Activated CD8-positive, alpha-beta memory T cell treated with anti-CD3 and anti-CD28 coated beads, Interleukin-2, amount 50 U/mL, for 48 hours (primary cell): ENCODE measurements around the gene GRAPL.
"Not testable (repeated sequence)": the region's sequence is repeated elsewhere in the genome, so short reads cannot be mapped to it uniquely, and the experiment has no call there.

Experiments used
- DNase-seq: peaks from one replicate; pipeline ENCODE4 v3.0.0-alpha.2; 2020

GRAPL gene

GRCh38 chr17:19127148-19127980 lies at the start of gene GRAPL:
GRAPL (plus strand) TSS chr17:19127589; CDS start chr17:19127620, 31 bp downstream.
- DNase-seq, result not testable (repeated sequence)

GRCh38 chr17:19088804-19089685 lies 38.3 kb upstream of the GRAPL start:
- DNase-seq, result not testable (repeated sequence)

GRCh38 chr17:19090058-19090772 lies 37.2 kb upstream of the GRAPL start:
- DNase-seq, result not testable (repeated sequence)

GRCh38 chr17:19092737-19093683 lies 34.4 kb upstream of the GRAPL start:
- DNase-seq, result not testable (repeated sequence)

GRCh38 chr17:19093684-19094438 lies 33.5 kb upstream of the GRAPL start:
- not testable (repeated sequence) for DNase-seq

- DNase-seq, result not testable (repeated sequence)
Observed at GRCh38 chr17:19108517-19108916, 18.9 kb upstream of the GRAPL start.

- DNase-seq, result not testable (repeated sequence)
Observed at GRCh38 chr17:19110189-19111097, 16.9 kb upstream of the GRAPL start.

- peak; percentile 77 for DNase-seq
Observed at GRCh38 chr17:19111111-19111711, 16.2 kb upstream of the GRAPL start.

GRCh38 chr17:19111801-19112458 lies 15.5 kb upstream of the GRAPL start:
- DNase-seq, result peak; percentile 95

DNA sequence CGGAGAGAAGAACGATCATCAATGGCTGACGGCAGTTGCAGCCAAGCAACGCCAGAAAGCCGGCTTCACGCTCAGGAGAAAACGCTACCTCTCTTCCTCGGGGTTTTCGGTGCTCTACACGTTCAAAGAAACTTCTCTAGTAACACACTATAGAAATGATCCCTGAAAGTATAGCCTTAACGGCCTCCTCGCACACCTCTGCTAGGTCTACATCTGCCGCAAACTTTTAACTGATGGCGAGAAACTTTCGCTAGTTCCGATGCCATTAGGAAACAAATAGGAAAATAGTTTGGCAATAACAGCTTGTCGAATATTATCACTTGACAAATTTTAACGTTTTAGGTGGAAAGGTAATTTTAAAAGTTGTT lies 14.9 kb upstream of the GRAPL start:
- not testable (repeated sequence) for DNase-seq

DNA sequence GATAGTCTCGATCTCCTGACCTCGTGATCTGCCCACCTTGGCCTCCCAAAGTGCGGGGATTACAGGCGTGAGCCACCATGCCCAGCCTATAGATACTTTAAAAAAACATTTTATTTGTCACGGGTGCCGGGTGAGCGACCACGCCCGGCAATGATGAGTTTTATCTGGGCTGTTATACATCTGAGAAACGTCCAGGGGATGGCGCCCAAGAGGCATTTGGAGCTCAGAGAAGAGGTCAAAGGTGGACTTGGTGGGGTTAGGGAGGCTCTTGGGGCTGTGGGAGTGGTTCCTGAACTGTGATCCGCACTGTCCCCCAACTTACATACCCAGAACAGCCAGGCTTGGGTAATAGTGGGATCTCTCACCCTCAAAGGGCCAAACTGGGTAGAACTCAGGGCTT lies 8.7 kb upstream of the GRAPL start:
- not testable (repeated sequence) for DNase-seq

GRCh38 chr17:19125289-19125688 lies 2.1 kb upstream of the GRAPL start:
- not testable (repeated sequence) for DNase-seq

DNA sequence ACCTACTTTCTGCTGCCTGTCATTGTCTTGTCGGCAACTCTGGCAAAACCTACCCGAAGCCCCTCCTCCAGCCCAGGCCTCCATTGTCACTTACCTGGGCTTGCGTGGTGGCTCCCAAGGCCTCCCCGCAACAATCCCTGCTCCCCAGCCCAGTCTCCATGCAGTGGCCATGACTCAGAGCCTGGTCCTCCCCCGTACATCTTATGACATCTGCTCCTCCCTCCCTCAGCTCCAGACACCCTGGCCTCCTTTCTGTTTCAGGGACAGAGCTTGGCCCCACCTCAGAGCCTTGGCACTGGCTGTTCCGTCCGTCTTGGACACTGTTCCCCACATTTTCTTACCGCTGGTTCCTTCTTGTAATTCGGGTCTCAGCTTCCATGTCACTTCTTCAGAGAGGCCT lies 2.1 kb downstream of the GRAPL start:
- DNase-seq, result not testable (repeated sequence)

- DNase-seq, result not testable (repeated sequence)
Observed at GRCh38 chr17:19131108-19131507, 3.7 kb downstream of the GRAPL start.

GRCh38 chr17:19131772-19132171 lies 4.4 kb downstream of the GRAPL start:
- DNase-seq, result not testable (repeated sequence)

GRCh38 chr17:19133793-19134192 lies 6.4 kb downstream of the GRAPL start:
- not testable (repeated sequence) for DNase-seq

DNA sequence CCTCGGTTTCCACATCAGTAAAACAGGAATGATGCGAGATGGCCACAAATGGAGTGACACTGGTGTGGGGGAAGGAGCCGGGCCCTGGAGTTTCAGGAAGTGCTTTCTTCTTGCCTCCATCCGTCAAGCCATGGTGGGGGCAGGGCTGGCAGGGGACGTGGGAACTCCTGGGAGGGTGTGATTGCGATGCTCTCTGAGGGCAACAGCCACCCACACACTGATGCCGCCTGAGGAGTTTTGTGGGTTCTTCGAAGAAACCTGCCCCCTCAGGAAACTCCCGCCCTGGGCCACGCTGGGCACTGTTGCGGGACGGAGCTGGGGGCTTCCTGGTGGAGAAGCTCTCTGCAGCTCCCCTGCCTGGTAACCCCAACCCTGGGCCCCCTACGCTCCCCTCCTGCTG lies 8.0 kb downstream of the GRAPL start:
- not testable (repeated sequence) for DNase-seq

DNA sequence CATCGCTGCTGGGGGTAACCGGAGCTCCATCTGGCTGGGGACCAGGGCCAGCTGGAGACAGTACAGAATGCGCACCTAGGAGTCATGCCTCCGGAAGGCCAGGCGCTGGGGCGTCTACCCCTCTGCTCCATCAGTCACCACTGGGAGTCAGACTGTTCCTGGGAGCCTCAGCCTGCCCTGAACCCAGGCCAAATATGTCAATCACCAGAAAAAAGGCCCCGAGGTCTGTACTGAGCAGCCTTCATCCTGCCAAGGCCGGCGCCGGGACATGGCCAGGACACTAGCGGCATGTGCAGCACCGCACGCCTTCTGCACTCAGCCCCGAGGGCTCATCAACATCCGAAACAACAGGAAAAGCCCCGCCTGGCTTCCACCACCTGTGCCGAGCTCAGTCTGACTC lies 8.7 kb downstream of the GRAPL start:
- DNase-seq, result not testable (repeated sequence)

DNA sequence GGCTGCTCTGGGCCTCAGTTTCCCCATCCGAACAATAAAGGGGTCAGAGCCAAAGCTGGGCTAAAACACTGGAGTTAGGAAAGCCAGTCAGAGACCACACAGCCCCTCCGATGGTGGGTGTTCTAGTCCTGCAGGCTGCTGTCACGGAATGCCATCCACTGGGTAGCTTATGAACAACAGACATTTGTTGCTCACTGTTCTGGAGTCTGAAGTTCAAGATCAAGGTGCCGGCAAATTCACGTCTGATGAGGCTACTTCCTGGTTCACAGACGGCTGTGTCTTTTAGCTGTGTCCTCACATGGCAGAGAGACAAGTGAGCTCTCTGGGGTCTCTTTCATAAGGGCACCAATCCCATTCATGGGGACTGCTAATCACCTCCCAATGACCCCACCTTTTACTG lies 9.2 kb downstream of the GRAPL start:
- not testable (repeated sequence) for DNase-seq
